ENCODE measurements around the gene MAF.

DNA sequence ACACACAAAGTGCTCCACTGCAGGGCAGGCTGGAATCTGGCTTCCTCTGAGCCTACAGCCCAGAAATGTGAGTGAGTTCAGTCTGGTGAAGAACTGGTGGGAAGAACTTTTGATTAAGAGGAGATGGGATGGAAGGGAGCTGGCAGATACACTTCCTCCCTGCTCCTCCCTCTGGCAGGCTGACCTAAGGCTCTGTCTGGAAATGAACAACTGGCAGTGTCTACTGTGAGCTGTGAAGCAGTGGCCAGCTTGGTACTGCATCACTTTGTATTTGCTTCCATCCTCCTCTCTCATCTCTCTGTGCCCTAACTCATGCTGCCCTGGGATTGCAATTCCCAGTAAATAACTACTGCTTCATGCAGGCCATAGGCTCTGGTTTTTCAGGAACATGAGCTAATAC lies 45.6 kb downstream of the MAF start:
- TF ChIP-seq, protein P1, sequence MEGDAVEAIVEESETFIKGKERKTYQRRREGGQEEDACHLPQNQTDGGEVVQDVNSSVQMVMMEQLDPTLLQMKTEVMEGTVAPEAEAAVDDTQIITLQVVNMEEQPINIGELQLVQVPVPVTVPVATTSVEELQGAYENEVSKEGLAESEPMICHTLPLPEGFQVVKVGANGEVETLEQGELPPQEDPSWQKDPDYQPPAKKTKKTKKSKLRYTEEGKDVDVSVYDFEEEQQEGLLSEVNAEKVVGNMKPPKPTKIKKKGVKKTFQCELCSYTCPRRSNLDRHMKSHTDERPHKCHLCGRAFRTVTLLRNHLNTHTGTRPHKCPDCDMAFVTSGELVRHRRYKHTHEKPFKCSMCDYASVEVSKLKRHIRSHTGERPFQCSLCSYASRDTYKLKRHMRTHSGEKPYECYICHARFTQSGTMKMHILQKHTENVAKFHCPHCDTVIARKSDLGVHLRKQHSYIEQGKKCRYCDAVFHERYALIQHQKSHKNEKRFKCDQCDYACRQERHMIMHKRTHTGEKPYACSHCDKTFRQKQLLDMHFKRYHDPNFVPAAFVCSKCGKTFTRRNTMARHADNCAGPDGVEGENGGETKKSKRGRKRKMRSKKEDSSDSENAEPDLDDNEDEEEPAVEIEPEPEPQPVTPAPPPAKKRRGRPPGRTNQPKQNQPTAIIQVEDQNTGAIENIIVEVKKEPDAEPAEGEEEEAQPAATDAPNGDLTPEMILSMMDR (IDR thresholded peaks at IDR 0.05) = no peak
- TF ChIP-seq POLR2A (IDR thresholded peaks at IDR 0.05) = no peak
